NCI-H2196 (cell line): ENCODE data around the gene PAWR.
A peak's percentile ranks its signal among the peaks of the same experiment; 100 is the strongest.
"Not testable (repeated sequence)": the region's sequence is repeated elsewhere in the genome, so short reads cannot be mapped to it uniquely, and the experiment has no call there.

ENCODE experiments used
- DNase-seq: peaks from one replicate; lab custom pipeline; 2025; ENCODE audit not compliant: unreplicated experiment; lab: John Stamatoyannopoulos, UW

Gene PAWR

DNA sequence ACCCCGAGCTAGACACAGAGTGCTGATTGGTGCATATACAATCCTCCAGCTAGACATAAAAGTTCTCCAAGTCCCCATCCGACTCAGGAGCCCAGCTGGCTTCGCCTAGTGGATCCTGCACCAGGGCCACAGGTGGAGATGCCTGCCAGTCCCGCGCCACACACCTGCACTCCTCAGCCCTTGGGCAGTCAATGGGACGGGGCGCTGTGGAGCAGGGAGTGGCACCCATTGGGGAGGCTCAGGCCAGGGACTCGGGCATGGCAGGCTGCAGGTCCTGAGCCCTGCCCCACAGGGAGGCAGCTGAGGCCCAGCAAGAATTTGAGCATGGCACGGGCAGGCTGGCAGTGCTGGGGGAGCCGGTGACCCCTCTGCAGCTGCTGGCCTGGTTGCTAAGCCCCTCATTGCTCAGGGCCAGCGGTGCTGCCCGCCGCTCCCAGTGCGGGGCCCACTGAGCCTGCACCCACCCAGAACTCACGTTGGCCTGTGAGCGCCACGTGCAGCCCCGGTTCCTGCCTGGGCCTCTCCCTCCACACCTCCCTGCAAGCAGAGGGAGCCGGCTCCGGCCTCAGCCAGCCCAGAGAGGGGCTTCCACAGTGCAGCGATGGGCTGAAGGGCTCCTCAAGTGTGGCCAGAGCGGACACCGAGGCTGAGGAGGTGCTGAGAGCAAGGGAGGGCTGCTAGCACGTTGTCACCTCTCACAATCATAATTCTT, 136.7 kb downstream of the PAWR start:
- no peak for DNase-seq

DNA sequence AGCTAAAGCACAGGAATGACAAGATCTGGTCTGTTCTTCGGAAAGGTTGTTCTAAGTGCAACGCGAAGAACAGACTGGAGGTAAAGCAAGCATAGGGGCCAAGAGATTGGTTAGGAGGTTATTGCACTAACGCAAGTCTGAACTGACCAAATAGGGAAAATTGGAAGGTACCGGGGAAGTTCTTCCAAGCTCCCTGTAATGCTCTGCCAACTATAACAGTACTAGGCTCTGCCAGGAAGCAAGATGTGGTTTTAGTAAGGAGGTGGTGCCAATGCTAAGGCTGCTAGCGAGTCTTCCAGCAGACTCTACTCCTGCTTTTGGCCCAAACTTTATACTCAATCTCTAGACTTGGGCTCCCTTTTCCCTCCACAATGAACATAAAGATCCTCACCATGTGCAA, 138.6 kb downstream of the PAWR start:
- DNase-seq: no peak

DNA sequence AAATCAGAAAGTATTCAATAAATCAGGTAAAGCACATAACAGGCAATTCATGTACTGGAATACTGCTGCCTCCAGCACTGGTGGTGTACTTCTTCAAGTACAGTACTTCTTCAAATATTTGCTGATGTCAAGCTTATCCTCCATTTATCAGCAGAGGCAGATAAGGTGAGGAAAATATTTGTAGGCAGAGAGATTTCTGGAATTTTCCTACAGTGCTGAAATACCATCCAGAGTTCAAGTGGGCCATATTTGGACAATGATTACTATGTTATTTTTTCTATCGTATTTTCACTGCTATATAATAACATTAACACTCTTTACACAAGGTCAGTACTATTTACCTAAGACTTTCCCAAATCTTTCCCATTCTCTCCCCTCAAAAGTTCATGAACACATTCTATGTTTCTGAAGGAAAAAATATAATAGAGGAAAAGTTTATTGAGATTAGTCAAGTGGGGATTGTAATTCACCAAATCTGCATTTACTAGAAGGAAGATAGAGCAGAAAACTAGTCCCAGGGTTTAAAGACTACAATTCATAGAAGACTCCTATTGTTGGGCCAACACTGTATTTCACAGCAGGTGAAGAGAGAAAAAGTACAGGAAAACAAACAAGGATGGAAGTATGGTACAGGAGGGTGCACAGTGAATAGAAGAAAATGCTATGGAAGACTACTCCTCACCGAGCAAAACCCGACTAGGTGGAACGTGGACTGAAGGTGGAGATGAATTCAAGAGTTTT, 141.1 kb downstream of the PAWR start:
- DNase-seq: no peak

DNA sequence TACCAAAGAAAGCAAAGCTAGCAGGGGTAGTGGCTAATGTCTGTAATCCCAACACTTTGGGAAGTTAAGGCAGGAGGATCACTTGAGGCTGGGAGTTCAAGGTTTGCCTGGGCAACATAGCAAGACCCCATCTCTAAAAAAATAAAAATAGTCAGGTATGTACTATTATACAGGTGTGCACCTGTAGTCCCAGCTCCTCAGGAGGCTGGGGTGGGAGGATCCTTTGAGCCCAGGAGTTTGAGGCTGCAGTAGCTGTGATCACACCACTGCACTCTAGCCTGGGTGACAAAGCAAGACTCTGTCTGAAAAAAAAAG, 142.2 kb downstream of the PAWR start:
- no peak for DNase-seq

- DNase-seq: peak; percentile 63
Observed at GRCh38 chr12:79547735-79548609, 142.8 kb downstream of the PAWR start.

DNA sequence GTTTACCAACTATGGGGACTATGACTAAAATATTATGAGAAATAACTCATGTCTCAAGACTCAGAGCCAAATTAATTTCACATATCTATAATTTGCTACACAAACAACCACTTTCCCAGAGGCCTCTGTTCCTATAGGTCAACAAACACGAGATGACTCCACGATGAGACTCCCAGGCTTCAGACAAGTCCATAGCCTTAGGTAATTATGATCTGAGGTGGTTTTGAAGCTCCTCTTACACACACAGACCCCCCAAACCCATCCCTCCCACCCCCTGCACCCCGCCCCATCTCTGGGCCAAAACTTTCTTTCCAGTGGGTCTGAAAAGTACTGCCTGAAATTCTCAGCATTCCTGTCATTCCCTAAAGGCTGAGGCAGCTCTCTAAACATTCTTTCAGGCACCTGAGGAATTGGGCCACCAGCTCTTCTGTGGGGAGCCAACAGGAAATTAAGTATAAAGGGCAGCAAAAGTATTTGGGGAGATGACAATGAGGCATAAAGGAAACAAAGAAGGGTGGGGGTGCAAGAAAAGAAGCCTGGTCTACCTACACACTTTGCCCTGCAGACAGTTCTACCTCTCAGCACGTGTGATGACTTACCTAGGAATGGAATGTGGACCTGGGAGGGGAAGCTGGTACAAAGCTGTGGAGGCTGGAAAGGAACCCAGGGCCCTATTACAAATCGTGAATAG, 143.6 kb downstream of the PAWR start:
- peak; percentile 7 for DNase-seq

- no peak for DNase-seq
Observed at GRCh38 chr12:79546466-79547043, 144.2 kb downstream of the PAWR start.

- DNase-seq: not testable (repeated sequence)
Observed at GRCh38 chr12:79544439-79544838, 146.3 kb downstream of the PAWR start.

DNA sequence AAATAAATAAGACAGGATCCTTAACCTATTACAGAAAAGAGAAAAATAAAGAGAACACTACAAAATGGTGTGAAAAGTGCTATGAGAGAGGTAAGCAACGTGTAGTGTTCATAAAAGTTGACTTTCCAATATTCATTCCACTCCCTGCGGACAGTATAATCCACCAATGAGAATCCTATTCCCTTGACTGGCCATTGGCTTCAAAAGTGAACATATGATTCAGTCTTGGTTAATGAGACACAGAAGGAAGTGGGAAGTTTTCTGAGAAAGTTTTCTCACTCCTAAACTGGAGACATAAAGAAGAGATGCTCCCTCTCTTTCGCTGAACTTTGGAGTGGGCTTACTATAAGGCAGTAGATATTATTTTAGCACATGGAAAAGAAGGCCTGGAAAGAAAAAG, 153.1 kb downstream of the PAWR start:
- no peak for DNase-seq

DNA sequence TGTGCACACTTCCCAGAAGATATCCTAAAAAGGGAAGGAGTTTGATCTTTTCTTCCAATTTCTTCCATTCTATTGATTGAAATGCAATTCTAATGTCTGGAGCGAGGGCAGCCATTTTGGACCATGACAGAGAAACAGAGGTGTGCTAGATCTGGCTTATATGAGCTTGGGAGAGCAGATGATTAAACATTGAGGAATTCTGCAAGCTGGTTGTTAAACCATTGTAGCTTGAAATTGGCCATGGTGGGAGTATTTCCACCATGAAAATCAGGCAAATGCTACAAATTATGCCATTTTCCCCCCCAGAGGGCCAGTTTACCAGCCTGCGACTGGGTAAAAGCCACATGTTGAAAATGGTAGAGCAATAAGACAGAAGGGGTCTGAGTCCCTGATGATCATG, 155.0 kb downstream of the PAWR start:
- no peak for DNase-seq
